WTC11 (cell line): ENCODE results near the gene XNDC1N. TPM values are rescaled to one million over a fixed set of nuclear protein-coding genes. Genes with fewer than 3 reads are reported as not detected.
A peak's percentile ranks its signal among the peaks of the same experiment; 100 is the strongest.

Experiments
- ATAC-seq: fragments of 200-7000 bp; cut with Tn5 transposase; 2 replicates; pipeline ENCODE4 v1.10.0; 2021; ENCODE audit warnings: mild to moderate bottlenecking, moderate library complexity
- CTCF ChIA-PET: fragments of 300-600 bp; sonication (Branson Sonifier 250); formaldehyde crosslinking; loops from one replicate; lab custom pipeline; 2021; ENCODE audit warnings: antibody characterized with exemption; lab: Charles Lee
- POLR2A ChIA-PET: fragments of 350-600 bp; sonication (Branson Sonifier 250); formaldehyde crosslinking; loops from one replicate; lab custom pipeline; 2021; ENCODE audit warnings: antibody characterized with exemption; lab: Charles Lee
- DNase-seq: peaks from one replicate; pipeline ENCODE4 v3.0.0; 2021; ENCODE audit warnings: low spot score
- H3K27ac Mint-ChIP-seq: 2 replicates; pipeline ENCODE4 v1.8.0; 2021; ENCODE audit warnings: mixed read lengths
- H3K27me3 Mint-ChIP-seq: 2 replicates; pipeline ENCODE4 v1.8.0; 2021; ENCODE audit warnings: low read depth, mild to moderate bottlenecking, moderate library complexity, mixed read lengths
- H3K36me3 Mint-ChIP-seq: 2 replicates; pipeline ENCODE4 v1.8.0; 2021; ENCODE audit warnings: mixed read lengths
- H3K4me1 Mint-ChIP-seq: 2 replicates; pipeline ENCODE4 v1.8.0; 2022; ENCODE audit warnings: mixed read lengths
- H3K4me3 Mint-ChIP-seq: 2 replicates; pipeline ENCODE4 v1.8.0; 2021; ENCODE audit warnings: mild to moderate bottlenecking, moderate library complexity, mixed read lengths
- H3K9me3 Mint-ChIP-seq: 2 replicates; pipeline ENCODE4 v1.8.0; 2021; ENCODE audit warnings: mixed read lengths
- CREM ChIP-seq: sonication (generic); formaldehyde crosslinking; IDR thresholded peaks from 2 replicates; pipeline ENCODE4 v1.8.1; 2022; ENCODE audit warnings: mild to moderate bottlenecking, missing genetic modification reagents, moderate library complexity
- ESRRA ChIP-seq: sonication (generic); formaldehyde crosslinking; IDR thresholded peaks from 2 replicates; pipeline ENCODE4 v1.8.1; 2022; ENCODE audit warnings: mild to moderate bottlenecking, missing genetic modification reagents, borderline replicate concordance
- ETV6 ChIP-seq: sonication (generic); formaldehyde crosslinking; IDR thresholded peaks from 2 replicates; pipeline ENCODE4 v1.8.1; 2022; ENCODE audit warnings: mild to moderate bottlenecking, missing genetic modification reagents
- FOXK1 ChIP-seq: sonication (generic); formaldehyde crosslinking; IDR thresholded peaks from 2 replicates; pipeline ENCODE4 v1.8.0; 2022; ENCODE audit warnings: mild to moderate bottlenecking, moderate library complexity, missing genetic modification reagents
- GABPB1 ChIP-seq: sonication (generic); formaldehyde crosslinking; IDR thresholded peaks from 2 replicates; pipeline ENCODE4 v1.8.1; 2023; ENCODE audit warnings: mild to moderate bottlenecking, missing genetic modification reagents
- MYBL2 ChIP-seq: sonication (generic); formaldehyde crosslinking; IDR thresholded peaks from 2 replicates; pipeline ENCODE4 v1.8.1; 2023; ENCODE audit warnings: mild to moderate bottlenecking, moderate library complexity, missing genetic modification reagents
- NFATC4 ChIP-seq: fragments of 250-450 bp; sonication (Bioruptor Pico); IDR thresholded peaks from 2 replicates; pipeline ENCODE4 v1.9.0; 2021; ENCODE audit warnings: mild to moderate bottlenecking
- NFYB ChIP-seq: sonication (generic); formaldehyde crosslinking; conservative IDR thresholded peaks from 2 replicates; pipeline ENCODE4 v1.8.0; 2022; ENCODE audit warnings: low read depth, missing genetic modification reagents
- SP1 ChIP-seq: sonication (generic); formaldehyde crosslinking; conservative IDR thresholded peaks from 2 replicates; pipeline ENCODE4 v1.8.1; 2022; ENCODE audit warnings: missing genetic modification reagents
- TEAD1 ChIP-seq: sonication (generic); formaldehyde crosslinking; IDR thresholded peaks from 2 replicates; pipeline ENCODE4 v1.8.0; 2022; ENCODE audit warnings: mild to moderate bottlenecking, missing genetic modification reagents
- TEAD4 ChIP-seq: sonication (generic); formaldehyde crosslinking; IDR thresholded peaks from 2 replicates; pipeline ENCODE4 v1.8.0; 2022; ENCODE audit warnings: mild to moderate bottlenecking, missing genetic modification reagents
- ZNF232 ChIP-seq: sonication (generic); formaldehyde crosslinking; IDR thresholded peaks from 2 replicates; pipeline ENCODE4 v1.8.0; 2022; ENCODE audit warnings: mild to moderate bottlenecking, missing genetic modification reagents
- ZNF532 ChIP-seq: fragments of 250-450 bp; sonication (Bioruptor Pico); IDR thresholded peaks from 2 replicates; pipeline ENCODE4 v1.9.0; 2021; ENCODE audit warnings: mild to moderate bottlenecking, borderline replicate concordance
- total RNA-seq: library from RNA; stranded (reverse); gene quantifications from 3 replicates; pipeline ENCODE4 v1.2.3, GENCODE V29; 2021
- TF ChIP-seq, protein P1 (sequence below): sonication (generic); formaldehyde crosslinking; IDR thresholded peaks from 2 replicates; pipeline ENCODE4 v1.8.0; 2022; ENCODE audit warnings: mild to moderate bottlenecking, missing genetic modification reagents
- TF ChIP-seq, protein P2 (sequence below): sonication (generic); formaldehyde crosslinking; IDR thresholded peaks from 2 replicates; pipeline ENCODE4 v1.8.0; 2022; ENCODE audit warnings: mild to moderate bottlenecking, missing genetic modification reagents
- TF ChIP-seq, protein P3 (sequence below): sonication (generic); formaldehyde crosslinking; IDR thresholded peaks from 2 replicates; pipeline ENCODE4 v1.8.1; 2023; ENCODE audit warnings: mild to moderate bottlenecking, missing genetic modification reagents
- TF ChIP-seq, protein P4 (sequence below): sonication (generic); formaldehyde crosslinking; conservative IDR thresholded peaks from 2 replicates; pipeline ENCODE4 v1.8.1; 2023; ENCODE audit warnings: mild to moderate bottlenecking, low read depth, missing genetic modification reagents, moderate library complexity
- TF ChIP-seq, protein P5 (sequence below): sonication (generic); formaldehyde crosslinking; IDR thresholded peaks from 2 replicates; pipeline ENCODE4 v1.8.1; 2022; ENCODE audit warnings: mild to moderate bottlenecking, moderate library complexity, missing genetic modification reagents
- TF ChIP-seq, protein P6 (sequence below): sonication (generic); formaldehyde crosslinking; IDR thresholded peaks from 2 replicates; pipeline ENCODE4 v1.8.1; 2023; ENCODE audit warnings: mild to moderate bottlenecking, missing genetic modification reagents, borderline replicate concordance

Gene XNDC1N
- total RNA-seq, 1 experiment from 2014 or later = 10.6 TPM

GRCh38 chr11:71928737-71929443 is 496 bp upstream of the XNDC1N start, which contains the start of gene RNF121:
Gene RNF121 (plus strand): TSS chr11:71929046. CDS start chr11:71929062, 16 bp downstream.
- ChIA-PET CTCF (interaction anchor here (0.8 to 1.8 kb wide), 8 partner anchors 9 to 505 kb away, joined by 3 to 14 read pairs (median 5); partner anchors contain the start of gene CLPB), POLR2A (interaction anchor here (0.6 to 0.8 kb wide), 2 partner anchors 110 to 310 kb away, joined by 3 read pairs; no protein-coding TSS in a partner anchor)
- Mint-ChIP-seq H3K27ac (peak within 1 kb of the TSS; percentile 99), H3K4me3 (peak within 1 kb of the TSS; percentile 90), H3K36me3 (peaks cover 13% of the 10 kb centered on the region), H3K9me3 (no peaks in the 10 kb centered on the region), H3K27me3 (no peaks in the 10 kb centered on the region), H3K4me1 (peaks cover 22% of the 10 kb centered on the region)
- DNase-seq (peak; percentile 99), ATAC-seq (peak; percentile 94)
- peak; percentile 53; the same call in 1 of the 2 replicates for TF ChIP-seq ZNF232 (CRISPR knock-in tag)
- TF ChIP-seq, protein P1, sequence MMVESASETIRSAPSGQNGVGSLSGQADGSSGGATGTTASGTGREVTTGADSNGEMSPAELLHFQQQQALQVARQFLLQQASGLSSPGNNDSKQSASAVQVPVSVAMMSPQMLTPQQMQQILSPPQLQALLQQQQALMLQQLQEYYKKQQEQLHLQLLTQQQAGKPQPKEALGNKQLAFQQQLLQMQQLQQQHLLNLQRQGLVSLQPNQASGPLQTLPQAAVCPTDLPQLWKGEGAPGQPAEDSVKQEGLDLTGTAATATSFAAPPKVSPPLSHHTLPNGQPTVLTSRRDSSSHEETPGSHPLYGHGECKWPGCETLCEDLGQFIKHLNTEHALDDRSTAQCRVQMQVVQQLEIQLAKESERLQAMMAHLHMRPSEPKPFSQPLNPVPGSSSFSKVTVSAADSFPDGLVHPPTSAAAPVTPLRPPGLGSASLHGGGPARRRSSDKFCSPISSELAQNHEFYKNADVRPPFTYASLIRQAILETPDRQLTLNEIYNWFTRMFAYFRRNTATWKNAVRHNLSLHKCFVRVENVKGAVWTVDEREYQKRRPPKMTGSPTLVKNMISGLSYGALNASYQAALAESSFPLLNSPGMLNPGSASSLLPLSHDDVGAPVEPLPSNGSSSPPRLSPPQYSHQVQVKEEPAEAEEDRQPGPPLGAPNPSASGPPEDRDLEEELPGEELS (CRISPR knock-in tag) = peak; percentile 76; the same call in 1 of the 2 replicates
- TF ChIP-seq ETV6 (CRISPR knock-in tag) = peak; percentile 44; the same call in 1 of the 2 replicates
- TF ChIP-seq, protein P2, sequence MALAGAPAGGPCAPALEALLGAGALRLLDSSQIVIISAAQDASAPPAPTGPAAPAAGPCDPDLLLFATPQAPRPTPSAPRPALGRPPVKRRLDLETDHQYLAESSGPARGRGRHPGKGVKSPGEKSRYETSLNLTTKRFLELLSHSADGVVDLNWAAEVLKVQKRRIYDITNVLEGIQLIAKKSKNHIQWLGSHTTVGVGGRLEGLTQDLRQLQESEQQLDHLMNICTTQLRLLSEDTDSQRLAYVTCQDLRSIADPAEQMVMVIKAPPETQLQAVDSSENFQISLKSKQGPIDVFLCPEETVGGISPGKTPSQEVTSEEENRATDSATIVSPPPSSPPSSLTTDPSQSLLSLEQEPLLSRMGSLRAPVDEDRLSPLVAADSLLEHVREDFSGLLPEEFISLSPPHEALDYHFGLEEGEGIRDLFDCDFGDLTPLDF = no peak
- TF ChIP-seq NFYB (CRISPR knock-in tag) = peak; percentile 62
- no peak for TF ChIP-seq CREM
- 0 out of 2 replicates have a peak, but pooled peaks have one; percentile 7 for TF ChIP-seq GABPB1 (CRISPR knock-in tag)
- peak; percentile 96 for TF ChIP-seq FOXK1 (CRISPR knock-in tag)
- TF ChIP-seq ESRRA (CRISPR knock-in tag) = no peak
- TF ChIP-seq ZNF532 (CRISPR knock-in tag) = no peak
- no peak for TF ChIP-seq TEAD4
- TF ChIP-seq, protein P3, sequence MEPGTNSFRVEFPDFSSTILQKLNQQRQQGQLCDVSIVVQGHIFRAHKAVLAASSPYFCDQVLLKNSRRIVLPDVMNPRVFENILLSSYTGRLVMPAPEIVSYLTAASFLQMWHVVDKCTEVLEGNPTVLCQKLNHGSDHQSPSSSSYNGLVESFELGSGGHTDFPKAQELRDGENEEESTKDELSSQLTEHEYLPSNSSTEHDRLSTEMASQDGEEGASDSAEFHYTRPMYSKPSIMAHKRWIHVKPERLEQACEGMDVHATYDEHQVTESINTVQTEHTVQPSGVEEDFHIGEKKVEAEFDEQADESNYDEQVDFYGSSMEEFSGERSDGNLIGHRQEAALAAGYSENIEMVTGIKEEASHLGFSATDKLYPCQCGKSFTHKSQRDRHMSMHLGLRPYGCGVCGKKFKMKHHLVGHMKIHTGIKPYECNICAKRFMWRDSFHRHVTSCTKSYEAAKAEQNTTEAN (CRISPR knock-in tag) = 0 out of 2 replicates have a peak, but pooled peaks have one; percentile 66
- TF ChIP-seq MYBL2 (CRISPR knock-in tag) = 0 out of 2 replicates have a peak, but pooled peaks have one; percentile 14
- TF ChIP-seq, protein P4, sequence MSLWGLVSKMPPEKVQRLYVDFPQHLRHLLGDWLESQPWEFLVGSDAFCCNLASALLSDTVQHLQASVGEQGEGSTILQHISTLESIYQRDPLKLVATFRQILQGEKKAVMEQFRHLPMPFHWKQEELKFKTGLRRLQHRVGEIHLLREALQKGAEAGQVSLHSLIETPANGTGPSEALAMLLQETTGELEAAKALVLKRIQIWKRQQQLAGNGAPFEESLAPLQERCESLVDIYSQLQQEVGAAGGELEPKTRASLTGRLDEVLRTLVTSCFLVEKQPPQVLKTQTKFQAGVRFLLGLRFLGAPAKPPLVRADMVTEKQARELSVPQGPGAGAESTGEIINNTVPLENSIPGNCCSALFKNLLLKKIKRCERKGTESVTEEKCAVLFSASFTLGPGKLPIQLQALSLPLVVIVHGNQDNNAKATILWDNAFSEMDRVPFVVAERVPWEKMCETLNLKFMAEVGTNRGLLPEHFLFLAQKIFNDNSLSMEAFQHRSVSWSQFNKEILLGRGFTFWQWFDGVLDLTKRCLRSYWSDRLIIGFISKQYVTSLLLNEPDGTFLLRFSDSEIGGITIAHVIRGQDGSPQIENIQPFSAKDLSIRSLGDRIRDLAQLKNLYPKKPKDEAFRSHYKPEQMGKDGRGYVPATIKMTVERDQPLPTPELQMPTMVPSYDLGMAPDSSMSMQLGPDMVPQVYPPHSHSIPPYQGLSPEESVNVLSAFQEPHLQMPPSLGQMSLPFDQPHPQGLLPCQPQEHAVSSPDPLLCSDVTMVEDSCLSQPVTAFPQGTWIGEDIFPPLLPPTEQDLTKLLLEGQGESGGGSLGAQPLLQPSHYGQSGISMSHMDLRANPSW (CRISPR knock-in tag) = no peak
- no peak for TF ChIP-seq NFATC4
- peak; percentile 96 for TF ChIP-seq SP1
- TF ChIP-seq, protein P5, sequence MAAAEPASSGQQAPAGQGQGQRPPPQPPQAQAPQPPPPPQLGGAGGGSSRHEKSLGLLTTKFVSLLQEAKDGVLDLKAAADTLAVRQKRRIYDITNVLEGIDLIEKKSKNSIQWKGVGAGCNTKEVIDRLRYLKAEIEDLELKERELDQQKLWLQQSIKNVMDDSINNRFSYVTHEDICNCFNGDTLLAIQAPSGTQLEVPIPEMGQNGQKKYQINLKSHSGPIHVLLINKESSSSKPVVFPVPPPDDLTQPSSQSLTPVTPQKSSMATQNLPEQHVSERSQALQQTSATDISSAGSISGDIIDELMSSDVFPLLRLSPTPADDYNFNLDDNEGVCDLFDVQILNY (CRISPR knock-in tag) = 0 out of 2 replicates have a peak, but pooled peaks have one; percentile 29
- TF ChIP-seq, protein P6, sequence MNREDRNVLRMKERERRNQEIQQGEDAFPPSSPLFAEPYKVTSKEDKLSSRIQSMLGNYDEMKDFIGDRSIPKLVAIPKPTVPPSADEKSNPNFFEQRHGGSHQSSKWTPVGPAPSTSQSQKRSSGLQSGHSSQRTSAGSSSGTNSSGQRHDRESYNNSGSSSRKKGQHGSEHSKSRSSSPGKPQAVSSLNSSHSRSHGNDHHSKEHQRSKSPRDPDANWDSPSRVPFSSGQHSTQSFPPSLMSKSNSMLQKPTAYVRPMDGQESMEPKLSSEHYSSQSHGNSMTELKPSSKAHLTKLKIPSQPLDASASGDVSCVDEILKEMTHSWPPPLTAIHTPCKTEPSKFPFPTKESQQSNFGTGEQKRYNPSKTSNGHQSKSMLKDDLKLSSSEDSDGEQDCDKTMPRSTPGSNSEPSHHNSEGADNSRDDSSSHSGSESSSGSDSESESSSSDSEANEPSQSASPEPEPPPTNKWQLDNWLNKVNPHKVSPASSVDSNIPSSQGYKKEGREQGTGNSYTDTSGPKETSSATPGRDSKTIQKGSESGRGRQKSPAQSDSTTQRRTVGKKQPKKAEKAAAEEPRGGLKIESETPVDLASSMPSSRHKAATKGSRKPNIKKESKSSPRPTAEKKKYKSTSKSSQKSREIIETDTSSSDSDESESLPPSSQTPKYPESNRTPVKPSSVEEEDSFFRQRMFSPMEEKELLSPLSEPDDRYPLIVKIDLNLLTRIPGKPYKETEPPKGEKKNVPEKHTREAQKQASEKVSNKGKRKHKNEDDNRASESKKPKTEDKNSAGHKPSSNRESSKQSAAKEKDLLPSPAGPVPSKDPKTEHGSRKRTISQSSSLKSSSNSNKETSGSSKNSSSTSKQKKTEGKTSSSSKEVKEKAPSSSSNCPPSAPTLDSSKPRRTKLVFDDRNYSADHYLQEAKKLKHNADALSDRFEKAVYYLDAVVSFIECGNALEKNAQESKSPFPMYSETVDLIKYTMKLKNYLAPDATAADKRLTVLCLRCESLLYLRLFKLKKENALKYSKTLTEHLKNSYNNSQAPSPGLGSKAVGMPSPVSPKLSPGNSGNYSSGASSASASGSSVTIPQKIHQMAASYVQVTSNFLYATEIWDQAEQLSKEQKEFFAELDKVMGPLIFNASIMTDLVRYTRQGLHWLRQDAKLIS (CRISPR knock-in tag) = no peak
- peak; percentile 42; the same call in 1 of the 2 replicates for TF ChIP-seq TEAD1
